GM12878 (cell line): ENCODE data around the gene KRTAP10-8. TPM values are rescaled to one million over a fixed set of nuclear protein-coding genes. Genes with fewer than 3 reads are reported as not detected.
"Not testable (repeated sequence)": the region's sequence is repeated elsewhere in the genome, so short reads cannot be mapped to it uniquely, and the experiment has no call there.

Experiments used
- ATAC-seq: fragments of 200-7000 bp; cut with Tn5 transposase; 3 replicates; pipeline ENCODE4 v1.9.1; 2020; ENCODE audit warnings: mild to moderate bottlenecking, moderate library complexity
- BruUV-seq: library from RNA; stranded (reverse); fragments of 400-500 nt; replicated peaks from 2 replicates; lab custom pipeline; 2021; lab: Mats Ljungman, UMichigan
- CTCF ChIA-PET: fragments of 300-600 bp; sonication (Branson Sonifier 250); formaldehyde crosslinking; extraction: SDS; loops from one replicate; lab custom pipeline; 2021; ENCODE audit warnings: inconsistent platforms; lab: Yijun Ruan, JAX
- POLR2A ChIA-PET: fragments of 350-600 bp; formaldehyde crosslinking; extraction: SDS; loops from one replicate; lab custom pipeline; 2021; ENCODE audit warnings: inconsistent platforms; lab: Charles Lee
- RAD21 ChIA-PET: fragments of 300-600 bp; sonication (Branson Sonifier 250); formaldehyde crosslinking; loops from one replicate; lab custom pipeline; 2023; ENCODE audit warnings: antibody characterized with exemption; ENCODE audit not compliant: unreplicated experiment; lab: Charles Lee
- SMC1A ChIA-PET: fragments of 300-600 bp; sonication (Branson Sonifier 250); formaldehyde crosslinking; loops from one replicate; lab custom pipeline; 2023; ENCODE audit not compliant: unreplicated experiment, uncharacterized antibody; lab: Charles Lee
- DNase-seq: peaks from one replicate; pipeline ENCODE4 v3.0.0-alpha.2; 2011; ENCODE audit warnings: low read depth, low spot score
- FAIRE-seq: peaks from 3 replicates; lab custom pipeline; 2011; peaks lifted over from hg19 to GRCh38; lab: Jason Lieb, UNC
- H2AFZ ChIP-seq: 2 replicates; pipeline ENCODE4 v1.6.0; 2011; ENCODE audit warnings: low read depth, low read length, control low read depth; ENCODE audit not compliant: control insufficient read depth
- H3K27ac ChIP-seq: 2 replicates; pipeline ENCODE4 v1.5.1; 2011; ENCODE audit warnings: control low read depth; ENCODE audit not compliant: control insufficient read depth, insufficient read depth
- H3K27me3 ChIP-seq, 2 experiments: replicated peaks in 1 of 2; 2 replicates each; pipeline versions ENCODE4 v1.6.0 to v1.6.1; 2011; ENCODE audit warnings: low read length in 1 of 2; ENCODE audit not compliant: control insufficient read depth in 2 of 2, insufficient read depth in 2 of 2
- H3K36me3 ChIP-seq, 2 experiments: 2 replicates each; pipeline ENCODE4 v1.5.1; 2011; ENCODE audit warnings: low read length in 1 of 2; ENCODE audit not compliant: control insufficient read depth in 2 of 2, insufficient read depth in 2 of 2
- H3K4me1 ChIP-seq: 2 replicates; pipeline ENCODE4 v1.6.1; 2011; ENCODE audit warnings: mild to moderate bottlenecking, low read length, moderate library complexity, mixed read lengths; ENCODE audit not compliant: control insufficient read depth, insufficient read depth
- H3K4me2 ChIP-seq: 2 replicates; pipeline ENCODE4 v1.6.0; 2011; ENCODE audit warnings: control low read depth; ENCODE audit not compliant: control insufficient read depth, insufficient read depth
- H3K4me3 ChIP-seq: fragments of 200-600 bp; sonication (generic); 2 replicates; pipeline ENCODE4 v1.5.1; 2016
- H3K79me2 ChIP-seq: 2 replicates; pipeline ENCODE4 v1.6.0; 2011; ENCODE audit warnings: low read length; ENCODE audit not compliant: control insufficient read depth, insufficient read depth
- H3K9ac ChIP-seq: 2 replicates; pipeline ENCODE4 v1.8.0; 2011; ENCODE audit warnings: low read length, control low read depth, mixed read lengths; ENCODE audit not compliant: control insufficient read depth, insufficient read depth
- H3K9me3 ChIP-seq: replicated peaks from 3 replicates; pipeline ENCODE4 v1.5.1; 2011; ENCODE audit warnings: mild to moderate bottlenecking, low read length; ENCODE audit not compliant: control insufficient read depth, insufficient read depth
- H4K20me1 ChIP-seq: 2 replicates; pipeline ENCODE4 v1.6.0; 2011; ENCODE audit not compliant: control insufficient read depth, insufficient read depth
- ESRRA ChIP-seq: IDR thresholded peaks from 2 replicates; pipeline ENCODE4 v1.6.1; 2012; ENCODE audit warnings: mild to moderate bottlenecking, low read length, improper control_type of control experiment
- JUND ChIP-seq: IDR thresholded peaks from 2 replicates; pipeline ENCODE4 v1.6.1; 2012; ENCODE audit warnings: low read depth, mild to moderate bottlenecking, low read length, improper control_type of control experiment, moderate library complexity
- RBBP5 ChIP-seq: fragments of 200-600 bp; sonication (generic); conservative IDR thresholded peaks from 2 replicates; pipeline ENCODE4 v1.6.1; 2016
- RFX5 ChIP-seq: IDR thresholded peaks from 2 replicates; pipeline ENCODE4 v1.6.1; 2011; ENCODE audit warnings: low read depth, low read length, improper control_type of control experiment
- SIX5 ChIP-seq: IDR thresholded peaks from 2 replicates; pipeline ENCODE4 v1.6.1; 2011; ENCODE audit warnings: mild to moderate bottlenecking, low read depth, low read length, moderate library complexity; ENCODE audit not compliant: severe bottlenecking
- TAF1 ChIP-seq: IDR thresholded peaks from 2 replicates; pipeline ENCODE4 v1.6.1; 2011; ENCODE audit warnings: mild to moderate bottlenecking, low read depth, low read length, borderline replicate concordance
- USF2 ChIP-seq: IDR thresholded peaks from 2 replicates; pipeline ENCODE4 v1.6.1; 2011; ENCODE audit warnings: low read depth, low read length, improper control_type of control experiment, borderline replicate concordance
- ZBED1 ChIP-seq: IDR thresholded peaks from 2 replicates; pipeline ENCODE4 v1.6.1; 2016; ENCODE audit warnings: borderline replicate concordance
- ZNF24 ChIP-seq: fragments of 450-650 bp; IDR thresholded peaks from 2 replicates; pipeline ENCODE4 v1.6.1; 2017; ENCODE audit warnings: antibody characterized with exemption, mild to moderate bottlenecking
- ZSCAN29 ChIP-seq: fragments of 450-650 bp; IDR thresholded peaks from 2 replicates; pipeline ENCODE4 v1.6.1; 2017; ENCODE audit warnings: mild to moderate bottlenecking, moderate library complexity
- whole genome bisulfite sequencing: methylation state at CpG from one replicate; pipeline ENCODE4 v1.1.6; 2016; ENCODE audit warnings: low lambda C conversion rate; ENCODE audit not compliant: insufficient replicate concordance, insufficient coverage; ENCODE audit errors: missing lambda C conversion rate; 5-methylcytosine and 5-hydroxymethylcytosine counted together
- in situ Hi-C: fragments of 300-500 bp; cut with MboI; formaldehyde crosslinking; loops from 9 replicates; pipeline ENCODE4 v1.14.3; 2018; ENCODE audit warnings: mixed read lengths
- intact Hi-C: fragments of 100-400 bp; cut with micrococcal nuclease; formaldehyde crosslinking; loops from one replicate; pipeline ENCODE4 v1.14.2; 2022; ENCODE audit not compliant: unreplicated experiment
- polyA plus RNA-seq, 11 experiments: library from polyadenylated mRNA; depleted of rRNA in 4 of 11; unstranded in 6 of 11; stranded (reverse) in 5 of 11; fragments of >200 nt; fragmentation: Nextera tagmentation in 4 of 11; fragmentation: Illumina TruSeq in 1 of 11; extraction: Ambion mirVana in 4 of 11; extraction: Trizol in 1 of 11; gene quantifications; 1 replicate in 1 of 11; 2 replicates in 10 of 11; pipeline versions ENCODE4 v1.2.1 to v1.2.3, GENCODE V29; 2011 to 2016; ENCODE audit warnings: inconsistent platforms in 2 of 11, missing spikeins in 2 of 11, low read depth in 1 of 11
- total RNA-seq, 4 experiments: library from RNA; depleted of rRNA in 3 of 4; stranded (reverse); fragments of >200 nt in 3 of 4; fragmentation: Illumina TruSeq in 1 of 4; extraction: Trizol in 1 of 4; gene quantifications; 2 replicates each; pipeline versions ENCODE4 v1.2.1 to v1.2.3, GENCODE V29; 2013 to 2021
- TF ChIP-seq, protein P1 (sequence below): fragments of 450-650 bp; formaldehyde crosslinking; IDR thresholded peaks from 2 replicates; pipeline ENCODE4 v1.5.0; 2022; ENCODE audit warnings: mild to moderate bottlenecking, missing genetic modification characterization

Gene KRTAP10-8
- total and polyA plus RNA-seq, 10 of the 15 experiments (the other 5 are each of a cell fraction or from before 2014, with no cell fraction given): not detected

GRCh38 chr21:44646366-44647221 lies 34.7 kb downstream of the KRTAP10-8 start, which contains the start of gene KRTAP10-11:
KRTAP10-11 (plus strand) TSS chr21:44646414; CDS start chr21:44646459, 45 bp downstream.
- H2AFZ ChIP-seq, FAIRE-seq, H3K9me3 ChIP-seq, H3K27me3 ChIP-seq, RAD21 ChIA-PET, H4K20me1 ChIP-seq, H3K9ac ChIP-seq, H3K4me3 ChIP-seq, CTCF ChIA-PET, intact Hi-C loops, ATAC-seq, H3K27ac ChIP-seq, H3K79me2 ChIP-seq, BruUV-seq, H3K36me3 ChIP-seq, H3K4me1 ChIP-seq, H3K4me2 ChIP-seq, in situ Hi-C loops, DNase-seq, SMC1A ChIA-PET: not testable (repeated sequence)
- 45% methylated on average over 21 of the region's 21 CpGs for WGBS
- POLR2A ChIA-PET: interaction anchor here (0.7 kb wide), 1 partner anchor 116 kb away, joined by 4 read pairs; no protein-coding TSS in a partner anchor

- intact Hi-C loops (no loop called here), in situ Hi-C loops (no loop called here)
- Histone ChIP-seq H2AFZ (no peak overlapping the region), H3K9me3 (peaks cover 1% of the 10 kb centered on the region; the same call in 1 of the 3 replicates), H3K27me3 (no peaks in the 10 kb centered on the region), H3K4me2 (no peak overlapping the region), H3K9ac (no peak overlapping the region), H3K27ac (no peak overlapping the region), H3K4me3 (no peak overlapping the region), H4K20me1 (no peaks in the 10 kb centered on the region), H3K79me2 (no peaks in the 10 kb centered on the region), H3K36me3 (no peaks in the 10 kb centered on the region), H3K4me1 (no peaks in the 10 kb centered on the region)
- POLR2A ChIA-PET: no interaction called here
- no TSS peak for BruUV-seq
- DNase-seq (no peak), ATAC-seq (no peak), FAIRE-seq (no peak)
- SMC1A ChIA-PET: no interaction called here
- CTCF ChIA-PET: no interaction called here
- 60% methylated on average over 8 of the region's 8 CpGs for WGBS
- RAD21 ChIA-PET: no interaction called here
- TF ChIP-seq ESRRA: no peak
- TF ChIP-seq SIX5: no peak
- TF ChIP-seq ZNF24: no peak
- TF ChIP-seq USF2: no peak
- no peak for TF ChIP-seq JUND
- no peak for TF ChIP-seq TAF1
- TF ChIP-seq, protein P1, sequence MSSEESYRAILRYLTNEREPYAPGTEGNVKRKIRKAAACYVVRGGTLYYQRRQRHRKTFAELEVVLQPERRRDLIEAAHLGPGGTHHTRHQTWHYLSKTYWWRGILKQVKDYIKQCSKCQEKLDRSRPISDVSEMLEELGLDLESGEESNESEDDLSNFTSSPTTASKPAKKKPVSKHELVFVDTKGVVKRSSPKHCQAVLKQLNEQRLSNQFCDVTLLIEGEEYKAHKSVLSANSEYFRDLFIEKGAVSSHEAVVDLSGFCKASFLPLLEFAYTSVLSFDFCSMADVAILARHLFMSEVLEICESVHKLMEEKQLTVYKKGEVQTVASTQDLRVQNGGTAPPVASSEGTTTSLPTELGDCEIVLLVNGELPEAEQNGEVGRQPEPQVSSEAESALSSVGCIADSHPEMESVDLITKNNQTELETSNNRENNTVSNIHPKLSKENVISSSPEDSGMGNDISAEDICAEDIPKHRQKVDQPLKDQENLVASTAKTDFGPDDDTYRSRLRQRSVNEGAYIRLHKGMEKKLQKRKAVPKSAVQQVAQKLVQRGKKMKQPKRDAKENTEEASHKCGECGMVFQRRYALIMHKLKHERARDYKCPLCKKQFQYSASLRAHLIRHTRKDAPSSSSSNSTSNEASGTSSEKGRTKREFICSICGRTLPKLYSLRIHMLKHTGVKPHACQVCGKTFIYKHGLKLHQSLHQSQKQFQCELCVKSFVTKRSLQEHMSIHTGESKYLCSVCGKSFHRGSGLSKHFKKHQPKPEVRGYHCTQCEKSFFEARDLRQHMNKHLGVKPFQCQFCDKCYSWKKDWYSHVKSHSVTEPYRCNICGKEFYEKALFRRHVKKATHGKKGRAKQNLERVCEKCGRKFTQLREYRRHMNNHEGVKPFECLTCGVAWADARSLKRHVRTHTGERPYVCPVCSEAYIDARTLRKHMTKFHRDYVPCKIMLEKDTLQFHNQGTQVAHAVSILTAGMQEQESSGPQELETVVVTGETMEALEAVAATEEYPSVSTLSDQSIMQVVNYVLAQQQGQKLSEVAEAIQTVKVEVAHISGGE (CRISPR knock-in tag): no peak
- no peak for TF ChIP-seq RBBP5
- TF ChIP-seq ZBED1: no peak
- TF ChIP-seq ZSCAN29: no peak
- no peak for TF ChIP-seq RFX5
These were observed 35.3 kb downstream of the KRTAP10-8 start for GRCh38 chr21:44647222-44647552.
